WERI-Rb-1 (cell line): ENCODE results near the gene GFY.

Source experiments
- DNase-seq: peaks from one replicate; pipeline ENCODE4 v3.0.0-alpha.2; 2020
- H3K27ac ChIP-seq: fragments of 250-450 bp; sonication (Bioruptor Pico); 2 replicates; pipeline ENCODE4 v1.5.1; 2020; ENCODE audit warnings: mild to moderate bottlenecking, moderate library complexity
- H3K27me3 ChIP-seq: fragments of 250-450 bp; sonication (Bioruptor Pico); 2 replicates; pipeline ENCODE4 v1.5.1; 2021; ENCODE audit warnings: mild to moderate bottlenecking, low read depth, moderate library complexity; ENCODE audit not compliant: insufficient read depth, severe bottlenecking
- H3K36me3 ChIP-seq: fragments of 250-450 bp; sonication (Bioruptor Pico); 2 replicates; pipeline ENCODE4 v1.5.1; 2020; ENCODE audit warnings: mild to moderate bottlenecking, moderate library complexity
- H3K4me3 ChIP-seq: 2 replicates; pipeline ENCODE4 v1.5.1; 2011; ENCODE audit warnings: low read depth, mild to moderate bottlenecking, control low read depth, low read length
- H3K9me3 ChIP-seq: fragments of 250-450 bp; sonication (Bioruptor Pico); 2 replicates; pipeline ENCODE4 v1.5.1; 2021; ENCODE audit warnings: mild to moderate bottlenecking, moderate library complexity; ENCODE audit not compliant: severe bottlenecking
- TF ChIP-seq, protein P1 (sequence below): IDR thresholded peaks from 2 replicates; pipeline ENCODE4 v1.5.1; 2011; ENCODE audit warnings: low read depth, mild to moderate bottlenecking, control low read depth, inconsistent platforms, low read length

Gene GFY

DNA sequence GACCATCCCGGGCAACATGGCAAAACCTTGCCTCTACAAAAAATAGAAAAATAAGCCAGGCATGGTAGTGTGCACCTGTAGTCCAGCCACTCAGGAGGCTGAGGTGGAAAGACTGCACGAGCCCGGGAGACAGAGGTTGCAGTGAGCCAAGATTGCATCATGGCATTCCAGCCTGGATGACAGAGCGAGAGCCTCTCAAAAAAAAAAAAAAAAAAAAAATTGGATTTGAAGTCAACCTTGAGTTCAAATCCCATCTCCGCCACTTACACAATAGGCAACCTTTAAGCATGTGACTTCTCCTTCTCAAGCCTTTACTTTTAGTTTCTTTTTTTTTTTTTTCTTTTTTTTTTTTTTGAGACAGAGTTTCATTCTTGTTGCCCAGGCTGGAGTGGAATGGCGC, 25.2 kb upstream of the GFY start:
- Histone ChIP-seq H3K27ac (no peak overlapping the region), H3K4me3 (no peak overlapping the region), H3K36me3 (no peaks in the 10 kb centered on the region), H3K9me3 (no peaks in the 10 kb centered on the region), H3K27me3 (no peaks in the 10 kb centered on the region)
- DNase-seq = no peak
- TF ChIP-seq, protein P1, sequence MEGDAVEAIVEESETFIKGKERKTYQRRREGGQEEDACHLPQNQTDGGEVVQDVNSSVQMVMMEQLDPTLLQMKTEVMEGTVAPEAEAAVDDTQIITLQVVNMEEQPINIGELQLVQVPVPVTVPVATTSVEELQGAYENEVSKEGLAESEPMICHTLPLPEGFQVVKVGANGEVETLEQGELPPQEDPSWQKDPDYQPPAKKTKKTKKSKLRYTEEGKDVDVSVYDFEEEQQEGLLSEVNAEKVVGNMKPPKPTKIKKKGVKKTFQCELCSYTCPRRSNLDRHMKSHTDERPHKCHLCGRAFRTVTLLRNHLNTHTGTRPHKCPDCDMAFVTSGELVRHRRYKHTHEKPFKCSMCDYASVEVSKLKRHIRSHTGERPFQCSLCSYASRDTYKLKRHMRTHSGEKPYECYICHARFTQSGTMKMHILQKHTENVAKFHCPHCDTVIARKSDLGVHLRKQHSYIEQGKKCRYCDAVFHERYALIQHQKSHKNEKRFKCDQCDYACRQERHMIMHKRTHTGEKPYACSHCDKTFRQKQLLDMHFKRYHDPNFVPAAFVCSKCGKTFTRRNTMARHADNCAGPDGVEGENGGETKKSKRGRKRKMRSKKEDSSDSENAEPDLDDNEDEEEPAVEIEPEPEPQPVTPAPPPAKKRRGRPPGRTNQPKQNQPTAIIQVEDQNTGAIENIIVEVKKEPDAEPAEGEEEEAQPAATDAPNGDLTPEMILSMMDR = no peak

DNA sequence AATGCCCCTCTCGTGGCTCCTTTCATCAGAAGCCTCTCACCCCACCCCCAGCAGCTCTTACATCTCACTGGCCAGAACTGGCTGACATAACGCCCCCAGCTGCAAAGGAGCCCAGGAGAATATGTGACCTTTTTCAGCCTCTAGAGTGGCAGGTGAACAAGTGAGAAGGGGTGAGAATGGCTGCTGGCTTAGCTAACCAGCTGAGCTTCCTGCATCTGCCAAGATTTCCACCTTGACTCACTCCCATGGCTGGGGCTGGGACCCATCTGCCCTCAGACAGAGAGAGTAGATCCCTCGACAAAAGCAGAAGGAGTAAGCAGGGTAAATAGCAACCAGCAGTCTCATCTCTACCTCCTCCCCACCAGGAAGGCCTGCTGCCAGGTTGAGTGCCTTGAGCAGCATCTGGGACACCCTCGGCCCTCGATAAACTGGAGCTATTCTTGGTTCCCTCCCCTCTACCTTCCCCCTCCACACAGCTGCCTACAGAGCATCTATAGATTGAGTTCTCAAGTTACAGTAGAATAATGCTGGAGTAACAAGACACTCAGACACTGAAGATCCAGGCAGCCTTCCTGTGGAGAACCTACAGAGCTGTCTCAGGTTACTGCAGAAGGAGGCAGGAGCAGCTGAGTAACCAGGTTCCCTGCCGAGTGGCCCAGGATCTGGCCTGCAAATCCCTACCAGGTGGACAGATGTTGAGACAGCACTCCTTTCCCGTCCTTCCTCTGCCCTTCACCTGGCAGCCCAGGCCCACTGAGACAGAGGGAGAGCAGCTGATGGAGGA, 21.6 kb upstream of the GFY start:
- Histone ChIP-seq H3K27me3 (no peaks in the 10 kb centered on the region), H3K4me3 (no peak overlapping the region), H3K9me3 (no peaks in the 10 kb centered on the region), H3K27ac (peak overlapping the region; percentile 77), H3K36me3 (no peaks in the 10 kb centered on the region)
- TF ChIP-seq, protein P1 = no peak
- peak; percentile 63 for DNase-seq

DNA sequence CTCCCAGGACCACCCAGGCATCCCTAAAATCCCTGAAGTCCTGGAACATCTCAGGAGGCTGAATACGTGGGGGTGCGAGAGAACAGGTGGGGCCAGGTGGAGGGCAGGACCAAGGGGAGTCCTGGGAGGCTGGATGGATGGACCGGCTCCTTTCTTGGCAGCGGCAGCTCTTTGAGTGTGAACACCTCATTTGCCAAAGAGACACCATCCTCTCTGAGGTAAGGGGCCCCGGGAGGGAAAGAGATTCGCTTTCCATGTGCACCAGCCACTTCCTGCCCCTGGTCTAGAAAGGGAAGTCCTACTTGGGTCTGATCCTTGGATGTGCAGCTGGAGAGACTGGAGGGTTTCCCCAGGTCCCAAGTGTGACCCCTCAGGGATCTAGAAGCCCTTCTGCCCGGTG, 18.1 kb upstream of the GFY start:
- DNase-seq = no peak
- TF ChIP-seq, protein P1 = no peak
- Histone ChIP-seq H3K36me3 (no peaks in the 10 kb centered on the region), H3K9me3 (no peaks in the 10 kb centered on the region), H3K27ac (no peak overlapping the region), H3K4me3 (no peak overlapping the region), H3K27me3 (no peaks in the 10 kb centered on the region)

DNA sequence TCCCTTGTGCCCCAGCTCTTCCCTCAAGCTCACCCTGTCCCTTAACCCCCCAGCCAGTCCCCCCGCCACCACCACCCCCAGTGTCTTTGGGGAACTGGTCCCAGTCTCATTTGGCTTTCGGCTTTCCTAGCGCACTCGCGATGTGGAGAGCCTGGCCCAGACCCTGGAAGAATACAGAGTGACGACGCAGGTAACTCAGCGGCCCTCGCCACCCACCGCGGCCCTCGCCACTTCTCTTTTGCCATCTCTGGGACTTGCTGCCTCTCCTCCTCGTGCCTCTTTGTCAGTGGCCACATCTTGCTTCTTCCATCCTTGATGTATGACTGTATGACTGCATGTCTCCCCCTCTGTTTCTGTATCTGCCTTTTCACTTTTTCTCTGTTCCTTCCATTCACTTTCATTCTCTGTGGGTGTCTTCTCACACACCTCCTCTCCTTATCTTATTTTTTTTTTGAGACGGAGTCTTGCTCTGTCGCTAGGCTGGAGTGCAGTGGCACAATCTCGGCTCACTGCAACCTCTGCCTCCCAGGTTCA, 17.6 kb upstream of the GFY start:
- TF ChIP-seq, protein P1 = no peak
- Histone ChIP-seq H3K27ac (no peak overlapping the region), H3K9me3 (no peaks in the 10 kb centered on the region), H3K4me3 (no peak overlapping the region), H3K36me3 (no peaks in the 10 kb centered on the region), H3K27me3 (no peaks in the 10 kb centered on the region)
- no peak for DNase-seq

DNA sequence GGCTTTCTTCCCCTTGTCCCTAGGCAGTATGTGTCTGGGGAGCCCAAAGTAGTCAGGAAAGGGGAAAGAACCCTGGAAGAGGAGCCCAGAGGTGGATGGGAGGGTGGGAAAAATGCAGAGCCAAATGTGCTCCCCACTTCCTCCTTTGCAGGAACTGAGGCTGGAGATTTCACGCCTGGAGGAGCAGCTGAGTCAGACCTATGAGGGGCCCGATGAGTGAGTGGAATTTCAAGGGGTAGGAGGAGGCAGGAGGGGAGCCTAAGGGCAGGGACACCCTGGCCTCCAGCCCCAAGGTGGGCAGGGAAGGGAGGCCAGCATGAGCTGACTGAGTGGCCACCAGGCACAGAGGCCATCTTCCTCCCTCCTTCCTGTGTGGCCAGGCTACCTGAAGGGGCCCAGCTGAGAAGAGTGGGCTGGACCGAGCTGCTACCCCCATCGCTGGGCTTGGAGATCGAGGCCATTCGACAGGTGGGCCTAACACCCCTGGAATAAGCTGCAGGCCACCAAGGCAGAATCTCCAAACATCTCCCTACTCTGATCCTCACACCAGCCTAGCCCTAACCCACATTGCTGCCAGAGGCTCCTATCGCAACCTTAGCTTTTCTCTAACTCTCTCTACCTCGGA, 16.3 kb upstream of the GFY start:
- Histone ChIP-seq H3K9me3 (no peaks in the 10 kb centered on the region), H3K4me3 (no peak overlapping the region), H3K27me3 (no peaks in the 10 kb centered on the region), H3K36me3 (no peaks in the 10 kb centered on the region), H3K27ac (peak overlapping the region; percentile 40)
- TF ChIP-seq, protein P1 = no peak
- no peak for DNase-seq
